Embryonic facial prominence (tissue), 1 donor: ENCODE measurements around the gene PRKCSH.
"Not testable (repeated sequence)": the region's sequence is repeated elsewhere in the genome, so short reads cannot be mapped to it uniquely, and the experiment has no call there.

ENCODE experiments used
- DNase-seq: peaks from one replicate; pipeline ENCODE4 v3.0.0-alpha.2; 2016; ENCODE audit errors: extremely low spot score

PRKCSH gene

DNA sequence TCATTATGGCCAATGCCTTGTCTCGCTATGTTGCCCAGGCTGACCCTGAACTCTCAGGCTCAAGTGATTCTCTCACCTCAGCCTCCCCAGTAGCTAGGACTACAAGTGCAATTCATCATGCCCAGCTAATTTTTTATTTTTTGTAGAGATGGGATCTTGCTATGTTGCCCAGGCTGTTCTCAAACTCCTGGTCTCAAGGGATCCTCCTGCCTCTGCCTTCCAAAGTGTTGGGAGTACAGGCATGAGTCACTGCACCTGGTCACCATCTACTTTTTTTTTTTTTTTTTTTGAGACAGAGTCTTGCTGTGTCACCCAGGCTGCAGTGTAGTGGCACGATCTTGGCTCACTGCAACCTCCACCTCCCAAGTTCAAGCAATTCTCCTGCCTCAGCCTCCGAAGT lies 39.9 kb downstream of the PRKCSH start:
- DNase-seq, result not testable (repeated sequence)

DNA sequence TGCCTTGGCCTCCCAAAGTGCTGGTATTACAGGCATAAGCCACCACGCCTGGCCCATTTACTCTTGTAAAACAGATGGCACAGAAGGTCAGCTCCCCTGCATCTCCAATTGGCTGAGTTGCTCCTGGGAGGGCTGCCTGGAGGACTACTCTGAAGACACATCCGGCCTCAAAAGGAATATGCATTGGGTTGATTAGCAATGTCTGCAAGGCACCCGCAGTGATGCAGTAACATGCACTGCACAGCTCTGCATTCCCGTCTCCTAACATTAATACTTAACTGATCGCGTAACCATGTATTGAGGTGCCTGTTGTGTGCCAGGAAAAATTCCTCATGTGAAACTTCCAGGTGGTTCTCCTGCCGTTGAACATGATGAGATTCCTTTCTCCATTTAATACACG lies 40.4 kb downstream of the PRKCSH start:
- no peak for DNase-seq

DNA sequence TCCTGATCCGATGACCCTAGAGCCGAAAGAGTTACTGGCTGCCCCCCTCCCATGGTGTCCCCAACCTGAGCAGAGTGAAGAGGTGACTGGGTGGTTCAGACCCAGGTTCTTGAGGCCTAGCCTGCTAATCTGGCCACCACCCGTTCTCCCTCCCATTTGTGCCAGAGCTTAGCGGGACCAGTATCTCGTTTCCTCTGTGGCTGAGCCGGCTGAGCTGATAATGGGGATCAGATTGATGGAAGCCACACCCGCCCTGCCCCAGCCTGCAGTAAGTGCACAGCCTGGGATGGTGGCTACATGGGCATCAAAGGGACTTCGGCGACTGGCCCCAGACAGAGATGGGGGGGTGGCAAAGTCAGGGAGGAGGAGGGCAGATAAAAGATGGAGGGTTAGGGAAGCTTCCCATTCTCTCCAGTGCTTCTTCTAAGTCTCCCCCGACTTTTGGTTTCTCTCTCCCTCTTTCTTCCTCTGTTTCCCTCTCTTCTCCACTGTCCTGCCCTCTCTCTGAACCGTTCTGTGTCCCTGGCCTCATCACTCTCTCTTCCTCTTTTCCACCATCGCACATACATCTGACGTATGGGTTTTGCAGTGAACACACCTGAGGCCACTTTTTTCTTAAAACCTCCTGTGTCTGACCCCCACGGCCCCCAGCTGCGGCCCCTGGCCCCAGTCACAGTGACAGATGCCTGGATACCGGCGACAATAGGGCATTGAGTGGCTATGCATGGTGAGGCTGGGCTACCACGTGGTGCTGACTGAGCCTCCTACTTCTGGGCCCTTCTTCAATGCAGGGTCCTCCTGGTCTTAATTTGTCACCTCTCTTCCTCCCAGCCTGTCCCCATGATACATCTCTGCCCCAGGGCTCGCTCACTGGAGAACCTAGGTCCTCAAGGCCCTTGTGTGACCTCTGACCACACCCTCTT lies 43.0 kb downstream of the PRKCSH start:
- no peak for DNase-seq

DNA sequence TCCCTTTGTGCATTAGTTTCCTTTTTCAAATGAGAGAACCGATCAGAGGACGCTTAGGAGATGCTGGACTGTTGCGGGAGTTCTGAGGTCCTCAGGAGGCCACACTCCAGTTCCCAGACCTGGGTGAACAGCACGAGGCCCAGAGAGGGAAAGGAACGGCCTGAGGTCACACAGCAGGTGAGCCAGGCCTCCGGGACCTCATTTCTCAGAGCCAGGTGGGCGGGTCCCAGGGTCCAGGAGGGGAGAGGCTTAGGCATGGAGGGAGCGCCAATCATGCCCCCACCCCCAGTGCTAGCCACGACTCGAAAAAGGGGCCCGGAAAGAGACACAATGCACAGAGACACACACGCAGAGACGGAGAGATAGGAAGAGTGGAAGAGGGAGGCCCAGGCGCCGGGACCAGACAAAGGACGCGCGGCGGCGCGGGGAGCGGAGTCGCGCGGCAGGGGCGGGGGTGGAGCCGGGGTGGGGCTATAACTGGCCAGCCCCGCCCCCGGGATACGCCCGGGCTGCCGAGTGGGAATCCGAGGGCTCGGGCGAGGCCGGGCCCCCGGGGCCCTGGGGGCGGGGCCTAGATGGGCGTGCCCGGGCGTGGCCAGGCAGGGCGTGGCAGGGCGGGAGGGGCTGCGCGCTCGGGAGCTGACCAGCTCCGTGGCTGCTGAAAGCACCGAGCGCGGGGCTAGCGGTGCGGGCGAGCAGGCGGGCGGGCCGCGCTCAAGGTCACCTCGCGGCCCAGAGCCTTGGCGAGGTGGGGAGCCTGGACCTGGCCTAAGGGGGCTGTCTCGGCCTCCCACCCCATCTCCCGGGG lies 43.9 kb downstream of the PRKCSH start:
- no peak for DNase-seq

DNA sequence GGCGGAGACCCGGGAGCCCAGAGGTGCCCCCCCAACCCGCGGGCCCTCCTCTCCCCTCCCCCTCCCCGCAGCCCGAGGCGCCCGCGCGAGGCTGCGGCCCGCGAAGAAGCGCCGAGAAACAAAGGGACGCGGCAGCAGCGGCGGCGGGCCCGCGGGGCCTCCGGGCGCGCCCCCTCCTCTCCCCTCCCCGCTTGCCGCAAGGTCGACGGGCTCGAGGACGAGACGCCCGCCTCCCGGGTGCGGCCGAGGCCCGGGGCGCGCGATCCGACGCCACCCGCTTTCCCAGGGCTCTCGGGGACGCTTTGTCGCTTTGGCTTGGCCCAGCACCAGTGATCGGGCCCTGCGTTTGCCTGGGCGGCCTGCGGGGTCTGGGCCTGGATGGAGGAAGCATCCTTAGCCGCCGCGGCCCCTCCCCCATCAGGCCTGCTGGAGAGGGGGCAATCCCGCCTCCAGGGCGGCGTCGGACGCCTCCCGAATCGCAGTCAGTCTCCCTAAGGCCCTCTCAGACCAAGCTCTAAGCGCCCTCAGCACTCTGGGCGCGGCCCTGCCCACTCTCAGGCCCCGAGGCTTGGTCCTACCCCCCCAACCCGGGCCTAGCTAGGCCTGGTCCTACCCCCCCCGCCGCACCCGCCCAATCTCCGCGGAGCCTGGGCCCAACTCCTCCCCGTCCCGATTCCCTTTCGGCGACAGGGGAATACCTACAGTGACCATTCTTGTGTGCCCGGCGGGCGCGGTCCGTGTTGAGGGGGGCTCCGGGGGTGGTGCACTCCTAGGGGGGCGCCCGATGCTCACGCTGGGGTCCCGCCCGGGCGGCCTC lies 44.7 kb downstream of the PRKCSH start:
- no peak for DNase-seq

DNA sequence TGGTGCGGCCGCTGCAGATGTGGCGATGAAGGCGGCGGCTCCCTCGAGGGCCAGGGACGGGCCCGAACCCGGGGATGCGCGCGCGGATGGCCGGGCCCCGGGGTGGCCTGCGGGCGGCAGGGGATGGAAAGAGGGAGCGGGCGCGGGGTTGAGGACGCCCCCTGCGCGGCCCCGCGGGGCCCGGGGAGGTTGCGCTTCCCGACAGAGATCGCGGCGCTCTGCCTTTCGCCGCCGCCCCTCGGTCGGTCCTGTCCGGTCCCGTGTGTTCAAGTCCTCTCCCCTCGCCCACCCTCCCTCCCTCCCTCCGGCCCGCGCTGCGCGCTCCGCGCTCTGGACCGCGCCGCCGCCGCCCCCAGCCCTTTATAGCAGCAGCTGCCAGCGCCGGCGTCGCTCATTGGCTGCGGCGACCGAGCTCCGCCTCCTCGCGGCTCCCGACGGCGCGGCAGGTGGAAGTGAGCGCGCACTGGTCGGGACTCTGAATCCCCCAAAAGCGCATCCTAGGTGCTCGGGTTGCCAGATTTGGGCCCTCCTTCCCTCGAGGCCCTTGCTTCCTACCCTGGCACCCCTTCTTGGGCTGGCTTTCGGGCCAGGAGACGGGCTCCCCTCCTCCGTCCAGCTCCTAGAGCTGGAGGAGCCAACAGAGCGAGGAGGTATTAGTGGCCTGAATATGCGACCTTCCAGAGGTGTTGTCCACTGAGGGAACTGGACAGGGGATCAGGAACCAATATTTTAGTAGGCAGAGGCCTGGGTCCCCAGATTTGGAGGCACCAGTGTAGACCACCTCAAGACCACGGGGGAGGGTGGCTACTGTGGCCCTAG lies 45.5 kb downstream of the PRKCSH start, which contains the start of gene ELAVL3:
Gene ELAVL3, minus strand, starts transcription at position 332 of the 819 bp plus-strand sequence. CDS start 438 bp downstream, outside the sequence.
- DNase-seq, result no peak

DNA sequence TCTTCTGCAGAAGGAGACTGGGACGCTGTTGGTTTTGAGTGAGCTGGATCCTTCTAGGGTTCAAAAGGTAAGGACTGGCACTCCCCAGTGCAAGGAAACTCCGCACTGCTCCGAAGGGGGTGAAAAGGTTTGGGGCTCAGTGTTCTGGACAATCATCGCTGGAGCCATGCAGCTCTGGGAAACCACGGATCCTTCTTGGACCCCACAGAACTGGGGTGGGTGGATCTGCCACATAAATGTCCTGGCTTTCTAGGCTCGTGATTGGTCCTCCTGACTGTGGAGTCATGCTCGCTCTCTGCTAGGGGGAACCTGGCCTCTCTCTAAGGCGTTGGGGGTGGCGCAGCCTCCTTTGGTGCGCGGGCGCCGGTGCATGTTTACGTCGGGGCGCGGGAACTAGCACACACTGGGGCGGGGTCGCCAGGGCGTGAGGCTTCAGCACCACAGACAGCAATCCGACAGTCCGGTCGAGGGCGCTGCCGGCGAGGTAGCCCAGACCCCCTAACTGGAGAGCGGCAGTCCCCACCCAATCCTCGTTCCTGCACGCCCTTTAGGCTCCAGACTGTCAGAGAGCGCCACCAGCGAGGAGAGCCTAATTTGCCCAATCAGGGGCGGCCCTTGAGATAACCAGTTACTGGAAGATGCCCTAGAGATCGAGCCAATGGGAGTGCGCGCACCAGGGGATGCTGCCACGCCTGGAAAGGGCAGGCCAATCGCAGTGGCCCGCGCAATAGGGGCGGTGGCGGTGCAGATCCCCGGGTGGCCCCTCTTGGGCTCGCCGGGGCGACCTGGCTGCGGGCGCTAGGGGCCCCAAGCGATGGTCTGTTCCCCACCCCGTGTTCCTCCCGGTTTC lies 46.3 kb downstream of the PRKCSH start:
- DNase-seq, result no peak

DNA sequence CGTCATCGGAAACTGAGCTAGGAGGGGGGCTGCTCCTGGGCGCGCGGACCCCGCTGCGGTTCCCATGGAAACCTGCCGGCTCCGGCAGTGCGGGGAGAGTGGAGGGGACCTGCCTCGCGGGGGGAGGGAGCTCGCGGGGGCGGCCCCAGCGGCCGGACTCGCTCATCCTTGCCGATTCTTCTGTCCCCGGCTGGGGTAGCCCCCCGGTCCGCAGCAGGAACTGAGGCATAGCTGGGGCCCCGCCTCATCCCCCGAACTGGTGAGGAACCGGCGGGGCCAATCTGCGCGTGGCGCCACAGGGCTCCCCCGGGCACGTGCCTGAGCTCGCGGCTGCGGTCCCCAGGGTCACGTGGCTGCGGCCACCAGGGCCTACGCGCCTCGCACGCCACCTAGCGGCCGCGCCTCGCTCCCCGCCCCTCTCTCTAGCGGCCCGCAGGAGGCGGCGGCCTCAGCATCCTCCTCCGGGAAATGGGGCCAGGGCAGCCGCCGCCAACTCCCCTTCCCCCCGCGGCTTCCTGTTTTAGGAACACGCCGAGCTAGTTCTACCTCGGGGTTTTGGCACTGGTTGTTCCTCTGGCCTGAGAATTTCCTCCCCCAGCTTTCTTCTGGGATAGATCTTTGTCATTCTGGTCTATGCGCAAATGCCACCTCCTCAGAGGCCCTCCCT lies 47.1 kb downstream of the PRKCSH start:
- DNase-seq, result no peak

DNA sequence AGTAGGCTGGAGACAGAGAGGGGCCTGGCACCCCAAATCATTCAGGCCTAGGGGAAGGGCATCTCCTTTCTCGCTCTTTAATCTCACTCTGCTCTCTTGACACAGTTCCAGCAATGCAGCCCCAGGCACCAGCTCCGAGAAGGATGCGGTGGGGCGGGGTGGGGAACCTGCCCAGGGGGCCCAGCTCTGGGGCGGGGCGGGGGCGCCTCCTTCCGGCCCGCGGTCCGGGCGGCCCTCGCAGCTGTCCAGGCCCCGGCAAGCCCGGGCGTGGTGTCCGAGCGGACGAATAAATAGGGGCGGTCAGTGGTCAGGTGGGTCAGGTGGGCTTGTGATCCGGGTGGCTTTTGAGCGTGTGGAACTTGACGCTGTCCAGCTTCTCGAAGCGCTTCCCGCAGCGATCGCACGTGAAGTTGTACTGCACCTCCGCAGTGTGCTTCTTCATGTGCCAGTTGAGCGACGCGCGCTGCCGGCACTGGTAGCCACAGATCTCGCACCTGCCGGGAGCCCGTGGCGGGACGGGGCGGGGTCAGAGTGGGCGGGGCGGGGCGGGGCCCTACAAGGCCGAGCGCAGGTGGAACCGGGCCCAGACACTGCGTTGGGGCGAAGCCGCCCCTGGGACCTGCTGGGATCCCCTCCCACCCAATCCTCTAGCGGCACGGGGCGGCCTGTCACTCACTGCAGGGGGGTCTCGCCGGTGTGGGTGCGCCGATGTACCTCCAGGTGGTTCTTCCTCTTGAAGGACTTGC lies 48.1 kb downstream of the PRKCSH start:
- DNase-seq, result no peak

DNA sequence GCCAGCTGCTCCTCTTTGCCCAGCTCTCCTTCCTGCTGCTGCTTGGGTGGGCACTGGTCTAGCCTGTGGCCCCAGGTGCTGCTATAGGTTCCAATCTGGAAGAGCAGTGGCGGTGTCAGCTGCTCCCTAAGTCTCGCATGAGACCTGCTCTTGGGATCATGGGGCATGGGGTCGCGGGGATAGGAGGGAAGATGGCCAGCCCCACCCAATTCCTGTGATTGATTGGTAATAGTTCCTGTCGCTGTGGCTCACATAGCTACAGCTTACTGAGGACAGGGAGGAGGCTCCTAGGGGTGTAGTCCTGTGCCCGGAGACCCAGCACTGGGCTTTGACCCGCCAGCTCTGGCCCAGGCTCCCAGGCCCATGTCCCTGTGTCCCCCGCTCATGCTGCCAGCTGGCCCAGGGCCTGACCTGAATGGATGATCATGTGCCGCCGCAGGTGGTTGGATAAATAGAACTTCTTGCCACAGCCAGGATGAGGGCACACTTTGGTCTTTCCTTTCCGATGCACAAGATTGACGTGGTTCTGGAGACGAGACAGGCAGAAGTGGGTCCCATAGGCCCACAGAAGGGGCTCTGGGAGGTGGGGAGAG lies 49.9 kb downstream of the PRKCSH start:
- DNase-seq, result no peak

DNA sequence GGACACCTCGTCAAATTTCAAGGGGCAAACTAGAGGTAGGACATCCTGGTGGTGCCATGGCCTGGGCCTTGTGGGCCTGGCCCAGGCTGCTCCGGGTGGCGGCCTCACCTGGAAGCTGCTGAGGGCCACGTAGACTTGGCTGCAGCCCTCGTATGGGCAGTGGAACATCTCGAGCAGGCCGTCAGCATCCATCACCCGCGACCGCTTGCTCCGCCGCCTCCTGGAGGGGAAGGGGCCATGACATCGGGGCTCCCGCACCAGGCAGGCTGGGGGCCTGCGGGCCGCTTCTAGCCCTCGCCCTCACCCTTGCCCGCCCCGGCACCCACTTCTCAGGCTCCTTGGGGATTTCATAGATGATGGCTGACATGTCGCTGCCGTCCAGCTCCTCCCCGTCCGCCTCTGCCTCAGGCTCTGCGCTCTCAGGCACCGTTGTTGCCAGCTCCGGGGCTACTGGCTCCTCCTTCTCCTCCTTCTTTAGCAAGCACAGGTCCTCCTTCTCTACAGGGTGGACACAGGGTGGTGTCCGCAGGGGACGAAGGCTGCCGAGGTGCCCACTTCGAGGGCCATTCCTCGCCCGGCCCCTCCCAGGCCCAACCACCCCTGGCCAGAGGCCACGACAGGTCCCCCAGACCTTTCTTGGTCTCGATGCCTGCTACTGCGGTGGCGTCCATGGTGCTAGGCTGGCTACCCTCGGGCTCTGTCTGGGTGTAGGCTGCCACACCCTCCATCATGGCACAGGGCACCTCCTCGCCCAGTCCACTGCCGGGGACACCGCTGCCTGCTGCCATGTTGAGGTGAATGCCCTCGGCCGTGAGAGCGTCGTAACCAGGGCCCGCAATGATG lies 51.4 kb downstream of the PRKCSH start:
- DNase-seq, result no peak

DNA sequence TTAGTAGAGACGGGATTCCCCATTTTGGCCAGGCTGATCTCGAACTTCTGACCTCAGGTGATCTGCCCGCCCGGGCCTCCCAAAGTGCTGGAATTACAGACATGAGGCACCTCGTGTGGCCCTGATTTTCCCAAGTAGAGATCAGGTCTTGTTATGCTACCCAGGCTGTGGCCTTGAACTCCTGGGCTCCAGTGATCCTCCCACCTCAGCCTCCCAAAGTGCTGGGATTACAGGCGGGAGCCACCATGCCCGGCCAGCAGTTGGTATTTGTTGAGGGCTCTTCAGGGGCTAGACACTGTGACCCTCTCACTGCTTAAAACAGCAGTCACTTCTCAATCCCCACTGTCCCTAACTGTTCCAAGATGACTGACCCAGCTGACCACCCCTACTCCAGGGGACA lies 53.9 kb downstream of the PRKCSH start:
- no peak for DNase-seq

DNA sequence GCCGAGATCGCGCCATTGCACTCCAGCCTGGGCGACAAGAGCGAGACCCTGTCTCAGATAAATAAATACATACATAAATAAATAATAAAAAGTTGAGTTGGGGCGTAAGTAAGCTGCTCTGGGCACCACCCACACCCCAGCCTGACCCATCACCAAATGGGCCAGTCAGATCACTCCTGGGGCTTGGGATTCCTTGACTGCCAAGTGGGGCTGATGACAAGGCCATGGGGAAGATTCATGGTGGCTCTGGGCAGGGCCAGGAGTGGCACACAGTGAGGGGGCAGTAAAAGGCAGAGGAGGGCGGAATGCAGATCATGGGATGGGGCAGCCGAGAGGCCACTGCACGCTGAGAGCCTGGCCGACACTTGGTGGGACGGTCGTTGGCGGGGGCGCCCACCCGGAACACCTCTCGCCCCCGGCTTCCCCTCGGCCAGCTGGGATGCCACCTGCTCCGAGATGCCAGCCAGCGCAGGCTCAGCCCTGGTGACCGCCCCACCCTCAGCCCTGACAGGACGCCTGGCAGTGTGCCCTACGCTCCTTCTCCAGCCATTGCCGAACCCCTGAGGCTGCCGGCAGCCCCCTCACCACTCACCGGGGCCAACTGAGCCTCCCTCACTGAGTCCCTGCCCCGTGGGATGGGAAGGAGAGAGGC lies 59.3 kb downstream of the PRKCSH start:
- no peak for DNase-seq

DNA sequence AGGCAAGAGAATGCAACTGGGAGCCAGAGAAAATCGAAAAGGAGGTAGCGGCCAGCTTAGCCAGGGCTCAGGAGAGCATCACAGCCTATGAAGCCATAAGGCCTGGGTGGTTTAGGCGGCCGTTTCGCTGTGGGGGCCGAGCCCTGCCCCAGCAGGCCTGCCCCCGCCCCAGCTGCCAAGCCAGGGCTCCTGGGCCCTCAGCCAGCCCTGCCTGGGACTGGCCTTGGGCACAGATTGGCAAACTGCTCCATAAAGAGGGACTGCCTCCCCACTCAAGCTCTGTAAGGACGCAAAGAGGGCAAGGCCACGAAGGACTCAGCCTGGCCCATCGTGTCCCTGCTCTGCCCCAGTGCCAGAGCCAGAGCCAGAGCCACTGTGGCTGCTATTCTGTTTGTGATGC lies 60.0 kb downstream of the PRKCSH start:
- no peak for DNase-seq

DNA sequence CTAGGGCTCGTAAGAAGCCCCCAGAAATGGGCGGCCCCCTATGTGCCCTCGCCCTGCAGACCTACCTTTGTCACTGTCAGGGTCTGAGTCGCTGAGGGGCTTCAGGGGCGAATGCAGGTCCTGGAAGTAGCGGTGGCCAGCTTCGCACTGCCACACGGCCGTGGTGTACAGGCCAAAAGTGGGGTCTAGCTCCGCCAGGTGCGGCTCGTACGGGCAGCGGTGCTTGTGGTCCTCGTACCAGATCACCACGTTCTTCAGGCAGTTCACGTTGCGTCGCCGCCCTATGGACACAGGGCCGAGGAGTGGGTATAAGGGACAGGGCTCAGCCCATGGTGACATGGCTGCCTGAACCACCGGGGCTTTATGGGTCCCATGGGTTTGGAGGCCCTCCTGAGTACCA lies 60.5 kb downstream of the PRKCSH start:
- no peak for DNase-seq

DNA sequence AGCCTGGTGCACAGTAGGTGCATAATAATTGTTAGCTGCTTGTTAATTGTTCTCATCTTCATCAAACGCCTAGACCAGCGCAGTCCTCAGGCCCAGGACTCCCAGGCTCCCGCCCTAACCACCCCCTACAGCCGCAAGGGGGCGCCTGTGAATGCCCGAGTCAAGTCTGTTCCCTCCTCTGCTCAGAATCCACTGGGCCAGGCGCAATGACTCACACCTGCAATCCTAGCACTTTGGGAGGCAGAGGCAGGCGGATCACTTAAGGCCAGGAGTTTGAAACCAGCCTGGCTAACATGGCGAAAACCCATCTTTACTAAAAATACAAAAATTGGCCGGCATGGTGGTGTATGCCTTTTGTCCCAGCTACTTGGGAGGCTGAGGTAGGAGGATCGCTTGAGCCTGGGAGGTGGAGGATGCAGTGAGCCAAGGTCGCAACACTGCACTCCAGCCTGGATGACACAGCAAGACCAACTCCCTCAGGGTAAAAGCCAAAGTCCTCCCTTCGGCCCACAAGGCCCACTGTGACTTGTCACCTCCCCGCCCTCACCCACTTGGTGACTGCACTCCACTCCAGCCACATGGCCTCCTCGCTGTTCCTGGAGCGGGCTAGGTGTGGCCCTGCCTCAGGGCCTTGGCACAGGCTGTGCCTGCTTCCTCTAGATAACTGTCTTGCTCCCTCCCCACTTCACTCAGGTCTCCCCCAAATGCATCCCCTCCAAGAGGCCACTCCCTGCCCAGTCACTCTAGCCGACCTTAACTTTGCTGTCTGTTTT lies 61.1 kb downstream of the PRKCSH start:
- no peak for DNase-seq
